Transverse colon (tissue), 4 donors: Measurements from ENCODE around the gene SERPINF2. TPM values are rescaled to one million over a fixed set of nuclear protein-coding genes. Genes with fewer than 3 reads are reported as not detected.

ENCODE experiments used
- DNase-seq: peaks from one replicate; pipeline ENCODE4 v3.0.0-alpha.2; 2019
- H3K27ac ChIP-seq, 4 donors: fragments of 200-600 bp; sonication (generic); 2 replicates each; pipeline ENCODE4 v1.5.1; 2016 to 2018; ENCODE audit warnings: inconsistent platforms in 4 of 4
- H3K27me3 ChIP-seq: fragments of 200-600 bp; sonication (generic); 2 replicates; pipeline ENCODE4 v1.5.1; 2017; ENCODE audit warnings: inconsistent platforms
- H3K36me3 ChIP-seq, 4 donors: fragments of 200-600 bp; sonication (generic); 2 replicates each; pipeline ENCODE4 v1.5.1; 2017 to 2019; ENCODE audit warnings: inconsistent platforms in 4 of 4
- H3K4me1 ChIP-seq, 4 donors: fragments of 200-600 bp; sonication (generic); 2 replicates each; pipeline ENCODE4 v1.5.1; 2017 to 2020; ENCODE audit warnings: inconsistent platforms in 4 of 4
- H3K4me3 ChIP-seq, 4 donors: fragments of 200-600 bp; sonication (generic); 1 replicate in 1 of 4; 2 replicates in 3 of 4; pipeline versions ENCODE4 v1.5.1 to v1.6.1; 2017 to 2019; ENCODE audit warnings: inconsistent platforms in 4 of 4
- H3K9me3 ChIP-seq, 2 donors: fragments of 200-600 bp; sonication (generic); 2 replicates each; pipeline ENCODE4 v1.5.1; 2017 to 2019; ENCODE audit warnings: inconsistent platforms in 2 of 2
- CTCF ChIP-seq, 5 experiments: fragments of 200-600 bp in 3 of 5; fragments of 450-650 bp in 2 of 5; sonication (generic) in 3 of 5; IDR thresholded peaks; 1 replicate in 2 of 5; 2 replicates in 3 of 5; pipeline ENCODE4 v1.5.1; 2016 to 2017; ENCODE audit warnings: antibody characterized with exemption in 5 of 5, inconsistent platforms in 3 of 5, mild to moderate bottlenecking in 2 of 5, moderate library complexity in 1 of 5
- EP300 ChIP-seq: sonication (generic); formaldehyde crosslinking; IDR thresholded peaks from one replicate; pipeline ENCODE4 v1.6.1; 2017; ENCODE audit warnings: antibody characterized with exemption, low read depth
- POLR2A ChIP-seq: fragments of 450-650 bp; IDR thresholded peaks from one replicate; pipeline ENCODE4 v1.6.1; 2016; ENCODE audit warnings: antibody characterized with exemption, mild to moderate bottlenecking, moderate library complexity
- POLR2AphosphoS5 ChIP-seq, 3 donors: sonication (generic); formaldehyde crosslinking; IDR thresholded peaks; one replicate each; pipeline ENCODE4 v1.6.1; 2016; ENCODE audit warnings: antibody characterized with exemption in 3 of 3
- WGBS, 2 donors: methylation state at CpG; one replicate each; pipeline ENCODE4 v1.1.5; 2018; ENCODE audit warnings: low coverage in 1 of 2; 5-methylcytosine and 5-hydroxymethylcytosine counted together
- in situ Hi-C, 4 donors: fragments of 200-750 bp; cut with MboI; loops; one replicate each; pipeline versions ENCODE4 v1.15.0 to v1.15.1; 2017; ENCODE audit warnings: low sequenced_read_pairs in 3 of 4, low pct_ligation_motif_present in 1 of 4, low pct_unique_long_range_greater_than_20kb in 1 of 4
- intact Hi-C: fragments of 100-400 bp; cut with DNase I; formaldehyde crosslinking; loops from one replicate; pipeline ENCODE4 v1.15.1; 2023; ENCODE audit warnings: low total_unique reads
- total RNA-seq, 4 donors: library from RNA; depleted of rRNA; stranded (reverse); fragments of >200 nt; gene quantifications; one replicate each; pipeline ENCODE4 v1.1.0, GENCODE V29; 2016

Gene SERPINF2
- total RNA-seq, 4 donors from 2014 or later: 3.2 to 10.5 (median 3.4) TPM; not detected in 1

GRCh38 chr17:1725642-1726511, 16.8 kb upstream of the SERPINF2 start:
- intact Hi-C loops (no loop called here), in situ Hi-C loops (loop anchor here in 2 of 4 donors (10.0 kb wide), 1 partner anchor 59 kb away; no protein-coding TSS in a partner anchor)
- no peak for DNase-seq
- Histone ChIP-seq H3K36me3 (no peaks in the 10 kb centered on the region), H3K9me3 (no peaks in the 10 kb centered on the region), H3K27me3 (no peaks in the 10 kb centered on the region), H3K27ac (peak overlapping the region in 3 of 4 donors; percentile 87 to 89 (median 88)), H3K4me3 (peak overlapping the region in 3 of 4 donors; percentile 78 to 87 (median 87)), H3K4me1 (peaks cover 18 to 55% (median 30%) of the 10 kb centered on the region in 4 donors)
- 95% methylated on average over 51 of the region's 54 CpGs; no CpG with 5 or more reads in 1 of the 2 donors for WGBS, 2 donors
- no peak for TF ChIP-seq POLR2A

- 80% methylated on average over 16 of the region's 18 CpGs; no CpG with 5 or more reads in 1 of the 2 donors for WGBS, 2 donors
- peaks cover 19 to 52% (median 28%) of the 10 kb centered on the region in 4 donors for H3K4me1 ChIP-seq
- H3K9me3 ChIP-seq: no peaks in the 10 kb centered on the region
- H3K4me3 ChIP-seq: no peak overlapping the region
- no peak for TF ChIP-seq EP300
- no peak for TF ChIP-seq POLR2A
- TF ChIP-seq POLR2AphosphoS5 (IDR thresholded peaks at IDR 0.05): no peak
- no peak overlapping the region for H3K27ac ChIP-seq
- no peaks in the 10 kb centered on the region for H3K27me3 ChIP-seq
- intact Hi-C loops: no loop called here
- in situ Hi-C loops: loop anchor here in 2 of 4 donors (10.0 kb wide), 1 partner anchor 58 kb away; no protein-coding TSS in a partner anchor
- H3K36me3 ChIP-seq: no peaks in the 10 kb centered on the region
- no peak for DNase-seq
Measured at GRCh38 chr17:1726626-1727257, 15.9 kb upstream of the SERPINF2 start.

DNA sequence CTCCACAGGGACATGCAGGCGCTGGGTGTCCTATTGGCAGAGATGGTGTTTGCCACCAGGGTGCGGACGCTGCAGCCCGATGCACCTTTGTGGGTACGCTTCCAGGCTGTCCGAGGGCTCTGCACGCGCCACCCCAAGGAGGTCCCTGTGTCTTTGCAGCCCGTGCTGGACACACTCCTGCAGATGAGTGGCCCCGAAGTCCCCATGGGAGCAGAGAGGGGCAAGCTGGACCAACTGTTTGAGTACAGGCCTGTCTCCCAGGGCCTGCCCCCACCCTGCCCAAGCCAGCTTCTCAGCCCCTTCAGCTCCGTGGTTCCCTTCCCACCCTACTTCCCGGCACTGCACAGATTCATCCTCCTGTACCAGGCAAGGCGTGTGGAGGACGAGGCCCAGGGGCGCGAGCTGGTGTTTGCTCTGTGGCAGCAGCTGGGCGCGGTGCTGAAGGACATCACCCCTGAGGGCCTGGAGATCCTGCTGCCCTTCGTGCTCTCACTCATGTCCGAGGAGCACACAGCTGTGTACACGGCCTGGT, 15.3 kb upstream of the SERPINF2 start:
- no peak for DNase-seq
- in situ Hi-C loops: loop anchor here in 2 of 4 donors (10.0 kb wide), 1 partner anchor 57 kb away; no protein-coding TSS in a partner anchor
- H3K27me3 ChIP-seq: no peaks in the 10 kb centered on the region
- H3K9me3 ChIP-seq: no peaks in the 10 kb centered on the region
- intact Hi-C loops: no loop called here
- TF ChIP-seq POLR2AphosphoS5 (IDR thresholded peaks at IDR 0.05) (no peak), POLR2A (no peak), EP300 (no peak), CTCF (IDR thresholded peaks at IDR 0.05) (no peak)
- no peak overlapping the region for H3K27ac ChIP-seq
- H3K4me3 ChIP-seq: no peak overlapping the region
- no peaks in the 10 kb centered on the region for H3K36me3 ChIP-seq
- H3K4me1 ChIP-seq: peaks cover 19 to 52% (median 28%) of the 10 kb centered on the region in 4 donors
- 86% methylated on average over 11 of the region's 21 CpGs; no CpG with 5 or more reads in 1 of the 2 donors for WGBS, 2 donors

GRCh38 chr17:1727876-1728630, 14.6 kb upstream of the SERPINF2 start:
- intact Hi-C loops: no loop called here
- H3K4me1 ChIP-seq: peaks cover 19 to 48% (median 28%) of the 10 kb centered on the region in 4 donors
- no peak for TF ChIP-seq POLR2AphosphoS5 (IDR thresholded peaks at IDR 0.05)
- no peak for TF ChIP-seq POLR2A
- TF ChIP-seq EP300: no peak
- no peak for TF ChIP-seq CTCF (IDR thresholded peaks at IDR 0.05)
- H3K36me3 ChIP-seq: peaks cover 0 to 5% (median 0%) of the 10 kb centered on the region in 4 donors
- no peak overlapping the region for H3K4me3 ChIP-seq
- WGBS, 2 donors: 90 to 92% methylated on average over 7 to 28 of the region's 28 CpGs
- H3K27ac ChIP-seq: no peak overlapping the region
- H3K9me3 ChIP-seq: no peaks in the 10 kb centered on the region
- DNase-seq: no peak
- in situ Hi-C loops: loop anchor here in 2 of 4 donors (10.0 kb wide), 1 partner anchor 57 kb away; no protein-coding TSS in a partner anchor
- H3K27me3 ChIP-seq: no peaks in the 10 kb centered on the region
